Mammary epithelial cell (primary cell): Measurements from ENCODE around the gene RNF113B.

Experiments
- CTCF ChIP-seq, 2 donors: IDR thresholded peaks in 1 of 2; conservative IDR thresholded peaks in 1 of 2; 2 replicates each; pipeline ENCODE4 v1.5.1; 2011 to 2012; ENCODE audit warnings: inconsistent platforms in 2 of 2, low read length in 2 of 2, mild to moderate bottlenecking in 2 of 2, control low read depth in 1 of 2, low read depth in 1 of 2; ENCODE audit not compliant: insufficient read depth in 1 of 2; ENCODE audit errors: extremely low read depth in 1 of 2
- EZH2 ChIP-seq: IDR thresholded peaks from 2 replicates; pipeline ENCODE4 v1.6.1; 2012; ENCODE audit warnings: low read length, inconsistent platforms, borderline replicate concordance

- TF ChIP-seq CTCF (conservative IDR thresholded peaks at IDR 0.05 in 1 of 2, IDR thresholded peaks at IDR 0.05 in 1 of 2; ENCODE audit: extremely low read depth in 1 of 2, insufficient read depth in 1 of 2, low read depth in 1 of 2, low read length in 2 of 2) (no peak), EZH2 (no peak)
Observed at GRCh38 chr13:98216711-98217285, 39.7 kb upstream of the RNF113B start.
